ENCODE measurements around the gene ZNF385B.
"Not testable (repeated sequence)": the region's sequence is repeated elsewhere in the genome, so short reads cannot be mapped to it uniquely, and the experiment has no call there.

The ZNF385B gene

DNA sequence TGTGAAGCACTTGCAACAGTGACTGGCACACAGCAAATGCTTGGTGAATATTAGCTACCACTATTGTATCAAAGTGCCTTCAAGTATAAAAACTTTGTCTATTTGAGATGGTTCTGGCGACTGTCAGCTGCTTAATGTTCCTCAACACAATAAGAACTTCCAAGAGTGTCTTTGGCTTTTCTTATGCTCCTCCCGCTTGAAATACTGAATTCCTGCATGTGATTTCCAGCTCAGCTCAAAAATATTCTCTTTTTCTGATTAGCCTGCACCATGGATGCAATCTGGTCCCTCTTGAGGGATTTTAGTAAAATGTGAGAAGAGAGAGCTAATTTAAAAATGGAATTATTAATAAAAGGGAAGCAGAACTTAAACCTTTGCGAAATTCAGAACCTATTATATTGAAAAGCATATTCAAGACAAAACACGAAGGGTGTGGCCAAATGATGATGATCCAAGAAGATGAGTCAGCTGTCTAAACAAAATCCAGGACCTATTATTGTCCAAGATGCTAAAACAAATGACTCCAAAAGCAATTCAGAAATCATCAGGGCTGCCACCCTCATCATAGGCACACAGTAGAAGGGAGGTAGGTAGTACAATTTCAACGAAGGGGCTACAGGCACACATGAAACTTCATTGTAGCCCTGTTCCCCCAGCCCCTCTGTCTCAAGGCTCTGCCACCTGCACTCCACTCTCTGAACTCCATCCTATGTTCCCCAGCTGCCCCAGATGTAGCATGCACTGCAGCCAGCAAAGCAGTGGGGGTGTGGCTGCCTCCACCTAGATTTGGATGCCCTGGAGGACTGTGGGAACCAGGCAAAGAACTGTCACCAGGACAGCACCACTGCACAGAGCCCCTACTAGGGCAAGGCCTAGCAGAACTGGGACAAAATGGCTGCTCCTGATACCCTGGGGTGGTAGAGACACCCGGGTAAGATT lies 190.1 kb downstream of the ZNF385B start:
- DNase-seq, result no peak

GRCh38 chr2:179669196-179669595 lies 192.2 kb downstream of the ZNF385B start:
- no peak for DNase-seq

DNA sequence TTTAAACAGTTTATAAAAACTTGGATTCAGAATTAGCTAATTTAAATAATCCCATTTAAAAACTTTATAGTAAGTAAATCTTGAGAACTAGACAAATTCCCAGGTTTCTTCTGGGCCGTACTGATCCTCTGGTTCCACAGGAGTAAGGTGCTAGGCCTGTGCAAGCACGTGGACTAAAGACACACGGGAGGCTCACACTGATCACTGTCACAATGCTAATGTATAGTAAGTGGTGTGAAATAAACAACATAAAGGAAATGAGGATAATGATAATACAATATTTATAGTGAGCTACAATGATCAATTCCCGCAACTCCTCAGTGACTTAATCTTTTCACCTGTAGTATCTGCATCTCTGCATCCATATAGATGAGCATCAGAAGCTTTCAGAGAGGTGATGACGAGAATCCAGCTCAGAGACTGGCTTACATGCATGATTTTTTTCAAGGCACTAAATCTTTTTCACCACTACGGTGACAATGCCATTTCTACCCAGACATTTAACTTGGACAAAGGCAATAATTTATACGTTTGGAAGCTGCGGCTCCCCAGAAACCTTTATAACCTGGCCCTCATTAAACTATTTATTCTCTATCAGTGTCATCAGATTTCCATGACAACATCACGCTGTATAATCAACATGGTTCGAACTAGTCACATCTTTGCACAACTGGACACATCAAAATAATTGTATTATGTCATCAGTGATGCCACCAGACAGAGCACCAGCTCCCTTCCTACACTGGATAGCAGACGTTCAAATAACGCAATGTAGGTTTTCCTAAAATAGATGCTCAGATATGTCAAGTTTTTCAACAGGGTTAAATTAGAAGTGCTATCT lies 196.2 kb downstream of the ZNF385B start:
- no peak for DNase-seq

- DNase-seq, result no peak
Observed at GRCh38 chr2:179661986-179662385, 199.4 kb downstream of the ZNF385B start.

DNA sequence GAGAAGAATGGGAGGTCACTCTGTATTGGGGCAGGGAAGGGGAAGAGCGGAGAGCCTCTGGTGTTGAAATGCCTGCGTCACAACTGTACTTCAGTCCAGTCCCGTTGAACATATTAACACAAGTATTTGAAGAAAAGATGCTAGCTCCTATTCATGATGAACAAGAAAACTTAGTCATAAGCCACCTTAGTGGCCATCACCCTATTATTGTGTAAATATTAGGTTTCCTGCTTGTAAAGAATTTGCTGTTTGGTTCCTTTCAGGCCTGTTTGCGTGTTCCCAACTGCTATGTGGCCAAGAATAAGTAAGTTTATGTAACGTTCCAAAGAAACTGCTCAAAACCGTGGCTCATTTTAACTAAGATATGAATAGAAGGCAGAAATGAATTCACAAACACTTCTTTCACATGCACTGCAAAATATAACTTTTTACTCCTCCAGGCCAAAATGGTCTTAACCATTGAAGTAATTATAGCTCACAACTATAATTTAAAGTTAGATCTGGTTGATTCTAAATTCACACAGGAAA lies 204.3 kb downstream of the ZNF385B start:
- DNase-seq, result no peak

GRCh38 chr2:179655627-179656026 lies 205.8 kb downstream of the ZNF385B start:
- no peak for DNase-seq

- DNase-seq, result no peak
Observed at GRCh38 chr2:179654806-179655205, 206.6 kb downstream of the ZNF385B start.

GRCh38 chr2:179652296-179652695 lies 209.1 kb downstream of the ZNF385B start:
- no peak for DNase-seq

GRCh38 chr2:179650420-179650819 lies 211.0 kb downstream of the ZNF385B start:
- DNase-seq, result no peak

DNA sequence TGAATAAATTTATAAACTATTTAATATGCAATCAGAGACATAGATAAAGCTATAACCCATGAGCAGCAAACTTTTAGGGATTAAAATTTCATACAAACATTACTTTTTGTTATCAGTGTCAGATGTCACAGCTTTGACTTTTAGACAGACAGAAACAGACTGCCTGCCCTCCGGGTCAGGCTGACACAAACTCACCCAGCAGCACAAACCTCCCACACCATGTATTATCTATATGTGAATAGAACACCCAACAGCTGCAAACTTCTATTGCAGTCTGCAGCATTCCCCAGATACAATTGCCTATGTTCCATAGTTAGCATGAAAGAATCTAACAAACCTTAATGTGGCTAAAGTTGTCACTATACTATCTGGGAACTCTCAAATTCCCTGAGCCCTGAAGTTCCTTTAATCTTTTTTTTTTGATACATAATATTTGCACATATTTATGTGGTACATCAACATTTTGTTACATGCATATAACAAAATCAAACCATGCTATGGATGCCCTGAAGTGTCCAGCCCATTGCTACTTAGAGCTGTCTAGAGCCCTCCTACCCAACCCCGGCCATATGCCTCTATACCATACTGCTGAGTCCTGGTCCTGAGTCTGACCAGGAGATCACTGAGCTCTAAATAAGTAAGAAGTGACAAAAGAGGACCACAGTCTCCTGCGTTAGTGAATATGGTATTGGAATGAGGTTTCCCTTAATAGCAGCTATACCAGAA lies 214.4 kb downstream of the ZNF385B start:
- DNase-seq, result no peak

GRCh38 chr2:179646173-179646769 lies 215.1 kb downstream of the ZNF385B start:
- DNase-seq, result no peak

DNA sequence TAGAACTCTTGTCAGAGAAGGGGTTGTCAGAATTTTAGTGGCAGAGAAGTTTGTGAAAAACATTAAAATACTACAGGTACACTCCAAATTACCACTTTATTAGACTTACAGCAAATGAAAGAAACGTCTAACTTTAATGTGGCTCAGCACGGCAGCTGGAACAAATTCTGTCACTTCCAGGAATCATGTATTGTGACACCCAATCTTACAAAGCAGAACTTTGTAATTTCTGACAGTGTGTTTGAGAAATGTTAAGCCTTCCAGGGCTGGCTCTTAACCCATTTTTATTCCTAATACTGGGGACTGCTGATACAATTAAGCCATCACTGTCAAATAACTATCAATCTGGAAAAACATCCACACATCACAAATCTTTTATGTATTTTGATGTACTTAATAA lies 216.4 kb downstream of the ZNF385B start:
- DNase-seq, result no peak

GRCh38 chr2:179642462-179642861 lies 218.9 kb downstream of the ZNF385B start:
- DNase-seq, result no peak

DNA sequence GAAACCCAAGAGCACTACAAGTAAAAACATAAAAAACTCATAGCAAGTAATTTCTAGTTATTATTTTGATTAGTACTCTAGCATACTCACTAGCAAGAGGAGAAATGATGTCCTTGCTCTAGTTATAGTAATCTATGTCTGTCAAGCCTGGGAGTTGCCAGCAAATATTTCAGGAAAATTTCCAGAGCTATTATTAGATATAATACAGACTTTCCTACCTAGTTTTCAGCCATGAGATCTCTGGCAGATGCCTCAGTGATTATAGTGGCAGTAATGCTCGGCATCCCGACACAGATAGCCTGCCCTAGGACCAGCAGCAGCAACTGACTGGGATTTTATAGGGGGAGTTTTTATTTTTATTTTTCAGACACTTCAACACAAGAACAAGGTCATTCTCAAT lies 224.4 kb downstream of the ZNF385B start:
- no peak for DNase-seq

- no peak for DNase-seq
Observed at GRCh38 chr2:179636100-179636980, 225.1 kb downstream of the ZNF385B start.

- DNase-seq, result not testable (repeated sequence)
Observed at GRCh38 chr2:179631769-179632385, 229.5 kb downstream of the ZNF385B start.

- not testable (repeated sequence) for DNase-seq
Observed at GRCh38 chr2:179629776-179630175, 231.6 kb downstream of the ZNF385B start.

DNA sequence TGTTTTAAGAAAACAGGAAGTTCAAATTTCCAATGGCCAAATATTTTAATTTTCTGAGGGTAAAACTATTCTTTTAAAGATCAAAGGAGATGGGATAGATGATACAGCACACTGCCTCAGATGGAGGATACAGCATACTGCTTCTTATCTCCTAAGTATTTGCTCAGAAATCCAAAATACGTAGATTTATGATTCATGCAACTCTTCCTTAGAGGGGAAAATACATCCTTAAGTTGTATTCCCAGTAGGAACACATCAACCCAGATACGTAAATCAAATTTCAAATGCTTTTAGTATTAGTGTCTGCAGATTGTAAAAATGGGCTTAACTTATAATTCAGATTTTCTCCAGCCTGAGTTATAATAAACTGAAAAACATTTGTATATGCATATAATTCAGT lies 235.2 kb downstream of the ZNF385B start:
- no peak for DNase-seq

DNA sequence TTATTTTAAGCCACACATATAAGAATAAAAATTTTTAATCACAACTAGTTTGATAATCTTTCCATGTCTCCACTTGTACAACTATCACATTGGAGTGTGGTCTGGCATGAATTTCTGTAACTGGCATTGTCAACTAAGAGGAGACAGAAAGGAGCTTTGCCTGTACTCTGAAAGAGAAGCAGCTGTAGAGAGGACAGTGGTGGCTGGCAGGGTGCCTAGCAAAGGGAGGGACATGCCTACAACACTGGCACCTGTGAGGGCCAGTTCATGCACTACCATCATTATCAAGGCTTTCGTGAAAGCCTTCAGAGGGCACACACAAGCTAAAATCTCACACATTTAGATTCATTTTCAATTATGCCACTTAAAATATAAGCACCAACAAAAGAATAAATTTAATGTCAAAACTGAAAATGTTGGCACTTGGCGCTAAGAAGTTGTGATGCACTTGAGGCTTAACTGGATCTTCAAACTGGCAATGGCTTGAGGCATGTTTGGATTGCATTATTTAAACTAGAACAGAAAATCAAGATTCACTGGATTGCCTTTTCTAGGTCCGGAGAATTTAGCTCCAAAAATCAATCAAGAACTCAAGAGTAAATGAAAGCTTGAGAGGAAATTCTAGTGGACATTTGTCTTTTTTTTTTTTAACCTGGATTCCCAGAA lies 238.6 kb downstream of the ZNF385B start:
- DNase-seq, result no peak

DNA sequence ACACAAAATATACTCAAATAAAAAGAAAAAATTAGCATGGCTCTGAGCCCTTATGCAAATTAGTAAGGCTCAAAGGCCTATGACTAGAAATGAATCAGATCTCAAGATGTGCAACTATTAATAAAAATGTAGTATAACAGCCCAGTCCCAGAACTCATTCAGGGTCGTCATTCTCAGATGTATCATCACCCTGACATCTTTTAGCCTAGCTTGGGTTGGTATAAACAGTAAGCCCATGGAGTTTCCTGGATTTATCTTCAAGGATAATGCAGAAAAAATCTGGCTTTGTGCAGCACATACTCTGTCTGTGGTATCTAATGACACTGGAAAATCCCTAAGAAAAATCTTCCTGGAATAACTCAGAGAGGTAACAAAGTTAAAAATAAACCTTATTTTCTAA lies 239.3 kb downstream of the ZNF385B start:
- DNase-seq, result no peak
